GM23248 (cell line): ENCODE data around the gene HNRNPH3. TPM values are rescaled to one million over a fixed set of nuclear protein-coding genes. Genes with fewer than 3 reads are reported as not detected.

ENCODE experiments used
- DNase-seq: peaks from one replicate; pipeline ENCODE4 v3.0.0-alpha.2; 2015
- H2AFZ ChIP-seq: fragments of 200-600 bp; sonication (generic); 2 replicates; pipeline ENCODE4 v1.6.1; 2016; ENCODE audit warnings: antibody characterized with exemption
- H3F3A ChIP-seq: fragments of 200-600 bp; sonication (generic); 2 replicates; pipeline ENCODE4 v1.6.1; 2016; ENCODE audit warnings: mild to moderate bottlenecking, antibody characterized with exemption, mixed run types; ENCODE audit not compliant: insufficient read depth
- H3K27ac ChIP-seq: fragments of 200-600 bp; sonication (generic); 2 replicates; pipeline ENCODE4 v1.5.1; 2016; ENCODE audit warnings: mild to moderate bottlenecking
- H3K27me3 ChIP-seq: fragments of 200-600 bp; sonication (generic); replicated peaks from 2 replicates; pipeline ENCODE4 v1.6.1; 2016; ENCODE audit warnings: mild to moderate bottlenecking; ENCODE audit not compliant: insufficient read depth
- H3K36me3 ChIP-seq: fragments of 200-600 bp; sonication (generic); 2 replicates; pipeline ENCODE4 v1.6.1; 2016; ENCODE audit warnings: low read depth, mild to moderate bottlenecking
- H3K4me1 ChIP-seq: fragments of 200-600 bp; sonication (generic); 2 replicates; pipeline ENCODE4 v1.6.1; 2016; ENCODE audit warnings: mild to moderate bottlenecking; ENCODE audit not compliant: insufficient read depth
- H3K4me2 ChIP-seq: fragments of 200-600 bp; sonication (generic); one replicate; pipeline ENCODE4 v1.6.1; 2016; ENCODE audit warnings: mild to moderate bottlenecking; ENCODE audit not compliant: unreplicated experiment
- H3K4me3 ChIP-seq: fragments of 200-600 bp; sonication (generic); 2 replicates; pipeline ENCODE4 v1.5.1; 2016; ENCODE audit warnings: mild to moderate bottlenecking
- H3K79me2 ChIP-seq: fragments of 200-600 bp; sonication (generic); 2 replicates; pipeline ENCODE4 v1.6.1; 2016; ENCODE audit warnings: mild to moderate bottlenecking; ENCODE audit not compliant: insufficient read depth
- H3K9ac ChIP-seq: fragments of 200-600 bp; sonication (generic); 2 replicates; pipeline ENCODE4 v1.6.1; 2016; ENCODE audit warnings: mild to moderate bottlenecking
- H3K9me2 ChIP-seq: fragments of 200-600 bp; sonication (generic); 2 replicates; pipeline ENCODE4 v1.6.1; 2016; ENCODE audit warnings: mixed run types, mild to moderate bottlenecking, moderate library complexity; ENCODE audit not compliant: insufficient read depth
- H3K9me3 ChIP-seq: fragments of 200-600 bp; sonication (generic); one replicate; pipeline ENCODE4 v1.6.1; 2017; ENCODE audit warnings: low read depth
- H4K20me1 ChIP-seq: fragments of 200-600 bp; sonication (generic); 2 replicates; pipeline ENCODE4 v1.6.0; 2016; ENCODE audit not compliant: insufficient read depth
- EZH2 ChIP-seq: fragments of 200-600 bp; sonication (generic); IDR thresholded peaks from 2 replicates; pipeline ENCODE4 v1.6.1; 2018; ENCODE audit warnings: antibody characterized with exemption, mild to moderate bottlenecking; ENCODE audit not compliant: insufficient read depth, poor library complexity, severe bottlenecking
- EZH2phosphoT487 ChIP-seq: fragments of 200-600 bp; sonication (generic); IDR thresholded peaks from 2 replicates; pipeline ENCODE4 v1.6.1; 2018; ENCODE audit warnings: antibody characterized with exemption, moderate library complexity, mild to moderate bottlenecking, low read depth; ENCODE audit not compliant: insufficient read depth
- WGBS, 2 experiments: methylation state at CpG; one replicate each; pipeline ENCODE4 v1.1.6; 2015 to 2017; ENCODE audit warnings: low lambda C conversion rate in 2 of 2, low coverage in 1 of 2; ENCODE audit errors: missing lambda C conversion rate in 2 of 2; 5-methylcytosine and 5-hydroxymethylcytosine counted together
- in situ Hi-C: fragments of 300-500 bp; cut with MboI; formaldehyde crosslinking; loops from 2 replicates; pipeline ENCODE4 v1.15.0; 2020
- polyA plus RNA-seq: library from polyadenylated mRNA; unstranded; fragments of >200 nt; fragmentation: Nextera tagmentation; extraction: Ambion mirVana; gene quantifications from 2 replicates; pipeline ENCODE4 v1.2.1, GENCODE V29; 2016
- total RNA-seq: library from RNA; depleted of rRNA; stranded (reverse); fragments of >200 nt; shearing (Covaris generic); gene quantifications from 2 replicates; pipeline ENCODE4 v1.2.3, GENCODE V29; 2014

The HNRNPH3 gene
- total and polyA plus RNA-seq, 2 experiments from 2014 or later, result 17.6 to 122 TPM

DNA sequence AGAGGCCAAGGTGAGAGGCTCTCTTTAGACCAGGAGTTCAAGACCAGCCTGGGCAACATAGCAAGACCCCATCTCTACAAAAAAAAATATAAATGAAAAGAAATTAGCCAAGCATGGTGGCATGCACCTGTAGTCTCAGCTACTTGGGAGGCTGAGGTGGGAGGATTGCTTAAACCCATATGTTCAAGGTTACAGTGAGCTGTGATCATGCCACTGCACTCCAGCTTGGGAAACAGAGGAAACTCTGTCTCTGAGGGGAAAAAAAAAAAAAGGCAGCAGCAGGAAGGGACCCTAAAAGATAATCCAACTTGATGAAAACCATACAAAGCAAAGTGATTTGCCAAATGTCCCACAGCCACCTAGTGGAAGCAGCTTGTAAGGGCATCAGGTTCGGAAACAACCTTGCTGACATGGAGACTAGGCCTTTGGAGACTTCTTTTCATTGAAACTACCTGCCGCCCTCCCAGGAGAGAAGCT, 16.4 kb downstream of the HNRNPH3 start:
- 36 to 43% methylated on average over 2 of the region's 2 CpGs for WGBS, 2 experiments
- DNase-seq, result peak; percentile 71

DNA sequence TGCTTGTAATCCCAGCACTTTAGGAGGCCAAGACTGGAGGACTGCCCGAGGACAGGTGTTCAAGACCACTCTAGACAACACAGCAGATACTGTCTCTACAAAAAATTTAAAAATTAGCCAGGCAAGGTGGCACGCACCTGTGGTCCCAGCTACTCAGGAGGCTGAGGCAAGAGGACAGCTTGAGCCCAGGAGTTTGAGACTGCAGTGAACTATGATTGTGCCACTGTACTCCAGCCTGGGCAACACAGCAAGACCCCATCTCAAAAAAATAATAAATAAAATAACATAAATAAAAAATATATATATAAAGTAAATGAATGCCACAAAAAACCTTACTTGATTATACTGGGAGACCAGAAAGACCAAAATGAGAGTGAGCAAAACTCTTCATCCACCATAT, 21.7 kb downstream of the HNRNPH3 start:
- H2AFZ ChIP-seq, result no peak overlapping the region
- no peaks in the 10 kb centered on the region for H3K9me2 ChIP-seq
- WGBS, 2 experiments, result 97 to 98% methylated on average over 2 of the region's 2 CpGs
- in situ Hi-C loops, result no loop called here
- no peak overlapping the region for H3K27ac ChIP-seq
- no peak overlapping the region for H3K4me2 ChIP-seq
- no peak for DNase-seq
- no peak overlapping the region for H3K9ac ChIP-seq
- H3K27me3 ChIP-seq, result no peaks in the 10 kb centered on the region
- H3K4me1 ChIP-seq, result no peaks in the 10 kb centered on the region
- no peak overlapping the region for H3K4me3 ChIP-seq
- peaks cover 26% of the 10 kb centered on the region for H3F3A ChIP-seq
- H4K20me1 ChIP-seq, result no peaks in the 10 kb centered on the region
- TF ChIP-seq EZH2 (no peak), EZH2phosphoT487 (no peak)
- peaks cover 18% of the 10 kb centered on the region for H3K36me3 ChIP-seq
- H3K79me2 ChIP-seq, result no peaks in the 10 kb centered on the region
- H3K9me3 ChIP-seq, result no peaks in the 10 kb centered on the region

More for the DNA sequence above, 16.4 kb downstream of the HNRNPH3 start:
- Histone ChIP-seq H3K79me2 (peaks cover 26% of the 10 kb centered on the region), H3K4me2 (no peak overlapping the region), H3K9ac (no peak overlapping the region), H3F3A (peaks cover 78% of the 10 kb centered on the region), H3K36me3 (peaks cover 36% of the 10 kb centered on the region), H3K4me3 (no peak overlapping the region), H3K9me2 (no peaks in the 10 kb centered on the region), H3K27ac (no peak overlapping the region), H3K9me3 (no peaks in the 10 kb centered on the region), H3K27me3 (no peaks in the 10 kb centered on the region), H3K4me1 (no peaks in the 10 kb centered on the region), H2AFZ (no peak overlapping the region), H4K20me1 (no peaks in the 10 kb centered on the region)
- in situ Hi-C loops, result no loop called here
- no peak for TF ChIP-seq EZH2phosphoT487
- TF ChIP-seq EZH2, result no peak

DNA sequence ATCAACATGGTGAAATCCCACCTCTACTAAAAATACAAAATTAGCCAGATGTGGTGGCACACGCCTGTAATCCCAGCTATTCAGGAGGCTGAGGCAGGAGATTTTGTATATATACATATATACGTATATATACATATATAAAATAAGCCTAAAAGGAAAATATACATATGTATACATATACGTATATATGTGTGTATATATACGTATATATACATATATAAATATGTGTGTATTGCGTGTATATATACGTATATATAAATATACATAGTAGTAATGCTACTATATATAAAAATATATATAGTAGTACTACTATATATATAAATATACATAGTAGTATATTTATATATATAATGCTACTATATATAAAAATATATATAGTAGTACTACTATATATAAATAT, 27.3 kb downstream of the HNRNPH3 start:
- 97 to 98% methylated on average over 6 of the region's 6 CpGs for WGBS, 2 experiments
- H3K4me3 ChIP-seq, result no peak overlapping the region
- peaks cover 45% of the 10 kb centered on the region for H3K36me3 ChIP-seq
- H2AFZ ChIP-seq, result no peak overlapping the region
- H3F3A ChIP-seq, result no peaks in the 10 kb centered on the region; the same call in 1 of the 2 replicates
- no peaks in the 10 kb centered on the region for H4K20me1 ChIP-seq
- H3K9me3 ChIP-seq, result no peaks in the 10 kb centered on the region
- in situ Hi-C loops, result no loop called here
- H3K27me3 ChIP-seq, result no peaks in the 10 kb centered on the region
- TF ChIP-seq EZH2phosphoT487 (no peak), EZH2 (no peak)
- H3K27ac ChIP-seq, result no peak overlapping the region
- no peak overlapping the region for H3K4me2 ChIP-seq
- H3K9me2 ChIP-seq, result no peaks in the 10 kb centered on the region
- H3K9ac ChIP-seq, result no peak overlapping the region
- no peaks in the 10 kb centered on the region for H3K4me1 ChIP-seq
- H3K79me2 ChIP-seq, result no peaks in the 10 kb centered on the region
- DNase-seq, result no peak

GRCh38 chr10:68362590-68362989, 30.7 kb downstream of the HNRNPH3 start:
- peaks cover 40% of the 10 kb centered on the region for H3K36me3 ChIP-seq
- DNase-seq, result no peak
- WGBS, 2 experiments, result 100% methylated on average over 3 of the region's 3 CpGs
- no peak overlapping the region for H2AFZ ChIP-seq
- H3K4me3 ChIP-seq, result no peak overlapping the region
- H4K20me1 ChIP-seq, result no peaks in the 10 kb centered on the region
- TF ChIP-seq EZH2, result no peak
- no peak for TF ChIP-seq EZH2phosphoT487
- in situ Hi-C loops, result no loop called here
- H3K79me2 ChIP-seq, result no peaks in the 10 kb centered on the region
- H3K4me1 ChIP-seq, result no peaks in the 10 kb centered on the region
- H3K27me3 ChIP-seq, result no peaks in the 10 kb centered on the region
- peaks cover 4% of the 10 kb centered on the region; the same call in 1 of the 2 replicates for H3F3A ChIP-seq
- no peaks in the 10 kb centered on the region for H3K9me3 ChIP-seq
- no peak overlapping the region for H3K9ac ChIP-seq
- H3K9me2 ChIP-seq, result no peaks in the 10 kb centered on the region
- H3K27ac ChIP-seq, result no peak overlapping the region
- H3K4me2 ChIP-seq, result no peak overlapping the region
